Smooth muscle cell (in vitro differentiated cells): ENCODE measurements around the gene HIRA. TPM values are rescaled to one million over a fixed set of nuclear protein-coding genes. Genes with fewer than 3 reads are reported as not detected.

ENCODE experiments used
- DNase-seq: peaks from one replicate; lab custom pipeline; 2025; ENCODE audit not compliant: unreplicated experiment; lab: John Stamatoyannopoulos, UW
- H2AFZ ChIP-seq: fragments of 200-600 bp; sonication (generic); 2 replicates; pipeline ENCODE4 v1.6.0; 2016; ENCODE audit warnings: antibody characterized with exemption, low read depth, mild to moderate bottlenecking
- H3F3A ChIP-seq: fragments of 200-600 bp; sonication (generic); 2 replicates; pipeline ENCODE4 v1.6.0; 2017; ENCODE audit warnings: antibody characterized with exemption, low read depth
- H3K27ac ChIP-seq: fragments of 200-600 bp; sonication (generic); 2 replicates; pipeline ENCODE4 v1.5.1; 2016; ENCODE audit warnings: low read depth, mild to moderate bottlenecking
- H3K27me3 ChIP-seq: fragments of 200-600 bp; sonication (generic); 2 replicates; pipeline ENCODE4 v1.6.1; 2016; ENCODE audit warnings: low read depth, mild to moderate bottlenecking
- H3K36me3 ChIP-seq: fragments of 200-600 bp; sonication (generic); 2 replicates; pipeline ENCODE4 v1.5.1; 2016; ENCODE audit warnings: low read depth
- H3K4me1 ChIP-seq: fragments of 200-600 bp; sonication (generic); 2 replicates; pipeline ENCODE4 v1.5.1; 2016; ENCODE audit warnings: low read depth
- H3K4me2 ChIP-seq: fragments of 200-600 bp; sonication (generic); 2 replicates; pipeline ENCODE4 v1.6.0; 2016; ENCODE audit warnings: mild to moderate bottlenecking
- H3K4me3 ChIP-seq: fragments of 200-600 bp; sonication (generic); 2 replicates; pipeline ENCODE4 v1.5.1; 2016; ENCODE audit warnings: mild to moderate bottlenecking
- H3K79me2 ChIP-seq: fragments of 200-600 bp; sonication (generic); 2 replicates; pipeline ENCODE4 v1.6.0; 2016; ENCODE audit warnings: low read depth, mild to moderate bottlenecking
- H3K9ac ChIP-seq: fragments of 200-600 bp; sonication (generic); 2 replicates; pipeline ENCODE4 v1.6.0; 2016; ENCODE audit warnings: low read depth
- H3K9me3 ChIP-seq: fragments of 200-600 bp; sonication (generic); replicated peaks from 2 replicates; pipeline ENCODE4 v1.5.1; 2016; ENCODE audit warnings: low read depth
- H4K20me1 ChIP-seq: fragments of 200-600 bp; sonication (generic); 2 replicates; pipeline ENCODE4 v1.6.0; 2016; ENCODE audit warnings: low read depth
- WGBS: methylation state at CpG from one replicate; pipeline ENCODE4 v1.1.7; 2016; ENCODE audit warnings: low lambda C conversion rate; 5-methylcytosine and 5-hydroxymethylcytosine counted together
- polyA plus RNA-seq: library from polyadenylated mRNA; unstranded; fragments of >200 nt; fragmentation: Nextera tagmentation; extraction: Ambion mirVana; gene quantifications from 2 replicates; pipeline ENCODE4 v1.2.1, GENCODE V29; 2016
- total RNA-seq: library from RNA; depleted of rRNA; stranded (reverse); fragments of >200 nt; gene quantifications from 2 replicates; pipeline ENCODE4 v1.2.3, GENCODE V29; 2014
- TF ChIP-seq, protein P1 (sequence below): fragments of 200-600 bp; sonication (generic); IDR thresholded peaks from 2 replicates; pipeline ENCODE4 v1.5.1; 2017; ENCODE audit warnings: borderline replicate concordance, mild to moderate bottlenecking, antibody characterized with exemption; ENCODE audit not compliant: insufficient read depth, poor library complexity, severe bottlenecking

The HIRA gene
- total and polyA plus RNA-seq, 2 experiments from 2014 or later: 7.3 to 8.7 TPM

DNA sequence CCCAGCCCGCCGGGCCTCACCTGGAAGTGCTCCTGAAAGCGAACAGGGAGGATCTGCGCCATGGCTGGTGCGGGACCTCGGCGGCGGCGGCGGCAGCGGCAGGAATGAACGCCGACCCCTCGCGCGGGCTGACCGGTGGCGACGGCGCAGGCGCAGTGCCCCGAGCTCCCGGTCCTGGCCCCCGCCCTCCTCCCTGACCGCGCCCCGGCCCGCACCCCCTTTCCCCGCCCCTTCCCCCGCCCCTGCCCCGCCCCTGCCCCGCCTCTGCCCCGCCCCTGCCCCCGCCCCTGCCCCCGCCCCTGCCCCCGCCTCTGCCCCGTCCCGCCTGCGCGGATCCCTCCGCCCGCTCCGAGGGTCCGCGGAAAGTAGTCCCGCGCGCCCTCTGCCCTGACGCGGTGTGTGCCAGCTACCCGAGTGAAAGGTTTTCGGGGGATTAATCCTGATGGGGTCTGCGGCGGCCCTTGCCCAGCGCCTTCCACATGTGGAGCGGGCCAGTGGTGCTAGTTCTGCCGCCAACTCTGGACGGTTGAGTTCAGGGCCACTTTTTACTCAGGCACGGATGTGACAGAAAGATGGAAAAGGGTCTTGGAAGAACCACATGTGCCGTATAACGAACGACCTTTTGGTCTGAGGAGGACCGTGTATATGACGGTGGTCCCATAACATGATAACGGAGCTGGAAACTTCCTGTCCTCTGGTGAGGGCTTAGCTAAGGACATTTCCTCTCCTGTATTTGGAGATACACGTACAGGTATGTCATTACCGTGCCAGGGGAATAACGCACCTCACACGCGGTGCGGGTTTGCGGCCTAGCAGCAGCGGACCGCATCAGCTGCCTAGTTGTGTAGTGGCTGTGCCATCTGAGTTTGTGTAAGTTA, 139.7 kb downstream of the HIRA start, which contains the start of gene CLTCL1:
CLTCL1 (minus strand) TSS at position 140 of the 878 bp plus-strand sequence; CDS start at position 62, 78 bp downstream.
- 14% methylated on average over 47 of the region's 74 CpGs for WGBS
- H3K4me1 ChIP-seq: peaks cover 31% of the 10 kb centered on the region
- TF ChIP-seq, protein P1, sequence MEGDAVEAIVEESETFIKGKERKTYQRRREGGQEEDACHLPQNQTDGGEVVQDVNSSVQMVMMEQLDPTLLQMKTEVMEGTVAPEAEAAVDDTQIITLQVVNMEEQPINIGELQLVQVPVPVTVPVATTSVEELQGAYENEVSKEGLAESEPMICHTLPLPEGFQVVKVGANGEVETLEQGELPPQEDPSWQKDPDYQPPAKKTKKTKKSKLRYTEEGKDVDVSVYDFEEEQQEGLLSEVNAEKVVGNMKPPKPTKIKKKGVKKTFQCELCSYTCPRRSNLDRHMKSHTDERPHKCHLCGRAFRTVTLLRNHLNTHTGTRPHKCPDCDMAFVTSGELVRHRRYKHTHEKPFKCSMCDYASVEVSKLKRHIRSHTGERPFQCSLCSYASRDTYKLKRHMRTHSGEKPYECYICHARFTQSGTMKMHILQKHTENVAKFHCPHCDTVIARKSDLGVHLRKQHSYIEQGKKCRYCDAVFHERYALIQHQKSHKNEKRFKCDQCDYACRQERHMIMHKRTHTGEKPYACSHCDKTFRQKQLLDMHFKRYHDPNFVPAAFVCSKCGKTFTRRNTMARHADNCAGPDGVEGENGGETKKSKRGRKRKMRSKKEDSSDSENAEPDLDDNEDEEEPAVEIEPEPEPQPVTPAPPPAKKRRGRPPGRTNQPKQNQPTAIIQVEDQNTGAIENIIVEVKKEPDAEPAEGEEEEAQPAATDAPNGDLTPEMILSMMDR: no peak
- H3K36me3 ChIP-seq: no peaks in the 10 kb centered on the region
- peak within 1 kb of the TSS; percentile 91 for H3K27ac ChIP-seq
- H3K4me3 ChIP-seq: peak within 1 kb of the TSS; percentile 89
- no peaks in the 10 kb centered on the region for H3K79me2 ChIP-seq
- no peaks in the 10 kb centered on the region for H3K27me3 ChIP-seq
- peak within 1 kb of the TSS; percentile 98 for H3K4me2 ChIP-seq
- H3K9me3 ChIP-seq: no peaks in the 10 kb centered on the region
- H3K9ac ChIP-seq: peak within 1 kb of the TSS; percentile 82
- peaks cover 7% of the 10 kb centered on the region for H4K20me1 ChIP-seq
- peak within 1 kb of the TSS; percentile 99 for H2AFZ ChIP-seq
- peak; percentile 68 for DNase-seq
- peaks cover 20% of the 10 kb centered on the region for H3F3A ChIP-seq

DNA sequence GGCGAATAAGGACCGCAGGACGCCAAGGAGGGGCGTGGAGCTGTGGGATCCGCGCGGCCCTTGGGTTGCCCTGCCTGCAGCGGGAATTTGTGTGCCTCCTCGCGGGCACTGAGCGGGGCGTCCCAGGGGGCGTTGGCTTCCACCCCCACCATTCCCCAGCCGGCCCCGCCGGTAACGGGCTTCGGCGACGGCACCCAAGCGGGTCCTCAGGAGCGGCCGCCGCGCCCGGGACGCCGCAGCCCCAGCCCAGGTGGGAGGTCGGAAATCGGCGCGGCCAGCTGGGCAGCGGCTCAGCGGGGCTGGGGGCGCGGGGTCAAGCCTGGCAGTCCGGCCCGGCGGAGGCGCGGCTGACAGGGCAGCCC, 140.3 kb downstream of the HIRA start:
- TF ChIP-seq, protein P1: no peak
- no peaks in the 10 kb centered on the region for H3K27me3 ChIP-seq
- H3K9ac ChIP-seq: peak overlapping the region; percentile 82
- peak overlapping the region; percentile 89 for H3K4me3 ChIP-seq
- H3K9me3 ChIP-seq: no peaks in the 10 kb centered on the region
- peaks cover 7% of the 10 kb centered on the region for H4K20me1 ChIP-seq
- peak overlapping the region; percentile 61 for H3K27ac ChIP-seq
- peak overlapping the region; percentile 98 for H3K4me2 ChIP-seq
- peaks cover 20% of the 10 kb centered on the region for H3F3A ChIP-seq
- H3K79me2 ChIP-seq: no peaks in the 10 kb centered on the region
- 3% methylated on average over 19 of the region's 41 CpGs for WGBS
- peak overlapping the region; percentile 81 for H2AFZ ChIP-seq
- peaks cover 32% of the 10 kb centered on the region for H3K4me1 ChIP-seq
- DNase-seq: peak; percentile 33
- no peaks in the 10 kb centered on the region for H3K36me3 ChIP-seq

DNA sequence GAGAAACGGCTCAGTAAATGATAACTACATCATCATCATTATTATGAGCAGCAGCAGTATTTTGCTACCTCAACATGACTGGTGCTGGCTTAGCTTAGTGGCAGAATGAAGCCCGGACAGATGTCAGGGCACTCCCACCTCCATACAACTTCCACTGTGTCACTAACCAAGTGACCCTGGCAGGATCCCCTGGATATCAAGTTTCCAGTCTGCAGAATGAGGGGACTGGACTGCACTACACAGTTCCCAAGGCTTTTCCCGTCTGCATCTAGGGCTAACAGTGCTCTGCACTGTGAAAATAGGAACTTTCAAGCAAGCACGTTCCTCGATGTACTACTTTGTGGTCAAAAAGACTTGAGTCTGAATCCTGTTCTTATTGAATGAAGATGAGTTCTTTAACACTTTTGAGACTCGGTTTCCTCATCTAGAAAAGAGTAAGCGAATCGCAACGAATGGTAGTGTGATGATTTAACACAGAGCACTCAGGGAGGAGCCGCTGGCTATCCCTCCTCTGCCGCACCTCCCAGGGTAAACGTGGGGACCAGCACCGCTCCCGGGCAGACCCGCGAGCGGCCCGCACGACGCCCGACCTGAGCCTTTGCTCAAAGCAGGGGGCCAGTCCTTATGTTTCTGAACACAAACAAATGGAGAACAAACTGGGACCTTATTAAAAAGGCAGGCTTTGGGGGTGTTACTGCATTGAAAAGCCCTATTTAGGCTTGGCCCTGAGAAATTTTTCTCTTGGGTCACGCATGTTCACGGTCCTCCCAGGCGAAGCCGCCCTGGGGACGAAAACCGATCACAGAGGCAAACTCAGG, 140.9 kb downstream of the HIRA start:
- peak overlapping the region; percentile 89 for H3K4me3 ChIP-seq
- peaks cover 21% of the 10 kb centered on the region for H3F3A ChIP-seq
- no peaks in the 10 kb centered on the region for H3K36me3 ChIP-seq
- H3K79me2 ChIP-seq: no peaks in the 10 kb centered on the region
- H3K4me2 ChIP-seq: peak overlapping the region; percentile 98
- peak overlapping the region; percentile 82 for H3K9ac ChIP-seq
- DNase-seq: no peak
- TF ChIP-seq, protein P1: no peak
- peak overlapping the region; percentile 91 for H3K27ac ChIP-seq
- H3K27me3 ChIP-seq: no peaks in the 10 kb centered on the region
- peaks cover 38% of the 10 kb centered on the region for H3K4me1 ChIP-seq
- 8% methylated on average over 27 of the region's 27 CpGs for WGBS
- no peaks in the 10 kb centered on the region for H3K9me3 ChIP-seq
- peaks cover 7% of the 10 kb centered on the region for H4K20me1 ChIP-seq
- H2AFZ ChIP-seq: peak overlapping the region; percentile 81
